Ovary (tissue), 9 donors: ENCODE measurements around the gene VASH2. TPM values are rescaled to one million over a fixed set of nuclear protein-coding genes. Genes with fewer than 3 reads are reported as not detected.

ENCODE experiments used
- DNase-seq, 5 donors: peaks; one replicate each; pipeline ENCODE4 v3.0.0-alpha.2; 2019 to 2020
- H3K27ac ChIP-seq, 2 donors: fragments of 200-600 bp; one replicate each; pipeline versions ENCODE4 v1.5.1 to v1.8.0; 2019 to 2022
- H3K27me3 ChIP-seq: fragments of 200-600 bp; one replicate; pipeline ENCODE4 v1.8.0; 2022
- H3K36me3 ChIP-seq: fragments of 200-600 bp; sonication (generic); one replicate; pipeline ENCODE4 v1.5.1; 2019
- H3K4me1 ChIP-seq: one replicate; pipeline ENCODE4 v1.8.1; 2013; ENCODE audit warnings: mild to moderate bottlenecking, moderate library complexity; ENCODE audit not compliant: insufficient read depth
- H3K4me3 ChIP-seq: fragments of 200-600 bp; sonication (generic); one replicate; pipeline ENCODE4 v1.5.1; 2017
- H3K9me3 ChIP-seq, 2 donors: fragments of 200-600 bp in 1 of 2; sonication (generic) in 1 of 2; one replicate each; pipeline versions ENCODE4 v1.5.1 to v1.8.1; 2013 to 2019; ENCODE audit warnings: mild to moderate bottlenecking in 1 of 2, moderate library complexity in 1 of 2
- CTCF ChIP-seq, 3 donors: fragments of 450-650 bp in 2 of 3; fragments of 200-600 bp in 1 of 3; IDR thresholded peaks; one replicate each; pipeline versions ENCODE4 v1.5.1 to v1.8.0; 2016 to 2022; ENCODE audit warnings: antibody characterized with exemption in 3 of 3, mild to moderate bottlenecking in 1 of 3
- EP300 ChIP-seq: sonication (generic); formaldehyde crosslinking; IDR thresholded peaks from one replicate; pipeline ENCODE4 v1.6.1; 2017; ENCODE audit warnings: antibody characterized with exemption
- POLR2A ChIP-seq: fragments of 450-650 bp; IDR thresholded peaks from one replicate; pipeline ENCODE4 v1.6.1; 2017; ENCODE audit warnings: antibody characterized with exemption, mild to moderate bottlenecking, moderate library complexity
- WGBS, 3 donors: extraction: QIAGEN DNeasy Blood & Tissue Kit in 1 of 3; methylation state at CpG; one replicate each; pipeline versions ENCODE4 v1.1.5 to v1.1.7; 2013 to 2017; 5-methylcytosine and 5-hydroxymethylcytosine counted together
- intact Hi-C, 4 donors: fragments of 100-400 bp; cut with DNase I; formaldehyde crosslinking; loops; one replicate each; pipeline versions ENCODE4 v1.11.0 to v1.15.1; 2022 to 2023
- polyA plus RNA-seq, 2 donors: library from polyadenylated mRNA; stranded (reverse); fragments of 200-250 nt in 1 of 2; fragments of 350-450 nt in 1 of 2; fragmentation: Illumina TruSeq in 1 of 2; extraction: RNeasy Lipid Tissue Mini Kit (QIAGEN cat#74804) in 1 of 2; gene quantifications; one replicate each; pipeline ENCODE4 v1.2.3, GENCODE V29; 2013 to 2014
- total RNA-seq, 7 donors: library from RNA; depleted of rRNA in 2 of 7; stranded (reverse); fragments of >200 nt in 2 of 7; fragmentation: NEBNext Ultra II Directional in 3 of 7; extraction: Animal tissue kit (Norgen Biotek cat#: 25700) in 3 of 7; gene quantifications; one replicate each; pipeline versions ENCODE4 v1.1.0 to v1.2.4, GENCODE V29; 2016 to 2023
- donor health status: DM: no; HTN: no; CAD: no; lungs with moderate emphysema.
- donor health status: DM: no; HTN: no; CAD: no.
- donor health status: Bipolar disorder and iron deficiency.
- donor health status: DM: yes; HTN: yes; CAD: no.
- donor health status: DM: no; HTN: no; CAD: no.
- donor health status: DM: yes; HTN: yes; CAD: no.

Gene VASH2
- total and polyA plus RNA-seq, 9 donors = 0.28 to 2.1 (median 0.83) TPM

GRCh38 chr1:213034713-213035112, 84.4 kb downstream of the VASH2 start:
- H3K9me3 ChIP-seq = no peaks in the 10 kb centered on the region
- no peak for DNase-seq
- no peaks in the 10 kb centered on the region for H3K36me3 ChIP-seq
- 88 to 92% (median 91%) methylated on average over 1 of the region's 1 CpG for WGBS, 3 donors
- H3K4me3 ChIP-seq = no peak overlapping the region
- H3K27ac ChIP-seq = no peak overlapping the region
- no peaks in the 10 kb centered on the region for H3K27me3 ChIP-seq
- TF ChIP-seq EP300 = no peak
- TF ChIP-seq CTCF (IDR thresholded peaks at IDR 0.05) = no peak
- no peak for TF ChIP-seq POLR2A
- intact Hi-C loops = no loop called here
- no peaks in the 10 kb centered on the region for H3K4me1 ChIP-seq

DNA sequence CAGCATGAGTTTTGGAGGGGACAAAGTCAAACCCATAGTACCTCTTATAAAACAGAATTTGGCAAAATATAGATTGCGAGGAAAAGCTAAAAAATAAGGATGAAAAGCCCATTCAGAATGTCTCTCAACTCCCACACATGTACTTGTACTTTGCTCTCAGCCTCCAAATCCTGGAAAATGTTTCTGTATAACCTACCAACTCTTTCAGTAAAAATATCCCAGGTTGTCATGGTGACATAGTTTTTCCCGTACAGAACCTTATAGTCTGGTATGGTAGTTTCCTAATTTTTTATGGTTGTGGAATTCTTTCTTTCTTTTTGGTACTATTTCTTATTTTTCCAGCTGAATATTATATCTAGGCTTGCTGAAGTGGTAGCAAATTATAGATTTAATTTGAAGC, 85.2 kb downstream of the VASH2 start:
- Histone ChIP-seq H3K36me3 (no peaks in the 10 kb centered on the region), H3K27ac (no peak overlapping the region), H3K9me3 (no peaks in the 10 kb centered on the region), H3K4me3 (no peak overlapping the region), H3K27me3 (no peaks in the 10 kb centered on the region), H3K4me1 (no peaks in the 10 kb centered on the region)
- WGBS, 3 donors = 55 to 56% (median 55%) methylated on average over 2 of the region's 2 CpGs
- intact Hi-C loops = no loop called here
- DNase-seq = no peak
- TF ChIP-seq POLR2A (no peak), EP300 (no peak), CTCF (IDR thresholded peaks at IDR 0.05) (no peak)

Other genes with a start within 250 kb of the VASH2 start
- gene NSL1, start 158.8 kb upstream of the VASH2 start, total RNA-seq = 10 to 100 TPM; 17.2 to 35.2 (median 29.2) TPM
- 10 to 100 TPM; 21.8 to 23.8 TPM for gene NSL1, start 158.8 kb upstream of the VASH2 start, polyA plus RNA-seq
- gene TATDN3, start 158.6 kb upstream of the VASH2 start, total RNA-seq = 10 to 100 TPM in 4 of 7 donors, 1 to 10 TPM in 3; 6.8 to 17.1 (median 10.2) TPM
- gene TATDN3, start 158.6 kb upstream of the VASH2 start, polyA plus RNA-seq = 1 to 10 TPM; 9.2 to 9.5 TPM
- not detected for gene SPATA45, start 102.9 kb upstream of the VASH2 start, total RNA-seq
- not detected for gene SPATA45, start 102.9 kb upstream of the VASH2 start, polyA plus RNA-seq
- gene FLVCR1, start 92.3 kb upstream of the VASH2 start, total RNA-seq = 10 to 100 TPM in 1 of 7 donors, 1 to 10 TPM in 6; 4.0 to 11.4 (median 7.4) TPM
- gene FLVCR1, start 92.3 kb upstream of the VASH2 start, polyA plus RNA-seq = 1 to 10 TPM; 1.9 to 5.3 TPM
- 10 to 100 TPM; 29.9 to 51.3 (median 41.4) TPM for gene ANGEL2, start 65.3 kb downstream of the VASH2 start, total RNA-seq
- gene ANGEL2, start 65.3 kb downstream of the VASH2 start, polyA plus RNA-seq = 10 to 100 TPM; 18.3 to 19.1 TPM
- gene RPS6KC1, start 100.7 kb downstream of the VASH2 start, total RNA-seq = 10 to 100 TPM; 16.0 to 24.6 (median 19.2) TPM
- 10 to 100 TPM in 1 of 2 donors, 1 to 10 TPM in 1; 6.8 to 15.2 TPM for gene RPS6KC1, start 100.7 kb downstream of the VASH2 start, polyA plus RNA-seq